C4-2B (cell line): Measurements from ENCODE around the gene DPM3.
A peak's percentile ranks its signal among the peaks of the same experiment; 100 is the strongest.

Experiments used
- H3K27ac ChIP-seq: fragments of 450-650 bp; 2 replicates; pipeline ENCODE4 v1.5.1; 2017
- CTCF ChIP-seq: fragments of 450-650 bp; conservative IDR thresholded peaks from 2 replicates; pipeline ENCODE4 v1.5.1; 2017; ENCODE audit warnings: mild to moderate bottlenecking
- ZFX ChIP-seq: fragments of 450-650 bp; IDR thresholded peaks from 2 replicates; pipeline ENCODE4 v1.6.1; 2017

Gene DPM3

GRCh38 chr1:155178441-155179111, 38.2 kb upstream of the DPM3 start:
- peak overlapping the region; percentile 94 for H3K27ac ChIP-seq
- TF ChIP-seq CTCF: no peak
- TF ChIP-seq ZFX: no peak

DNA sequence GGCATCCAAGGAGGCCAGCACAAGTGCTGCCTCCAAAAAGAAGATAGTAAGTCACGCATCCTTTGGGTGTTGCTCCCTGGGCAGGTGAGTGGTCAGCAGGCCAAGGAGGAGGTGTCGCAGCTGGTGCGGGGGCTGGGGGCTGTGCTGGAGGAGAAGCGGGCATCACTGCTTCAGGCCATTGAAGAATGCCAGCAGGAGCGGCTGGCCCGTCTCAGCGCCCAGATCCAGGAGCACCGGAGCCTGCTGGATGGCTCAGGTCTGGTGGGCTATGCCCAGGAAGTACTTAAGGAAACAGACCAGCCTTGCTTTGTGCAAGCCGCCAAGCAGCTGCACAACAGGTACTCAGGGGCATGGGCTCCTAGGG, 37.6 kb upstream of the DPM3 start:
- H3K27ac ChIP-seq: peak overlapping the region; percentile 94
- TF ChIP-seq ZFX: no peak
- TF ChIP-seq CTCF: no peak

GRCh38 chr1:155177192-155177917, 37.0 kb upstream of the DPM3 start:
- peak; percentile 92; the same call in 1 of the 2 replicates for TF ChIP-seq ZFX
- no peak for TF ChIP-seq CTCF
- H3K27ac ChIP-seq: peak overlapping the region; percentile 94

DNA sequence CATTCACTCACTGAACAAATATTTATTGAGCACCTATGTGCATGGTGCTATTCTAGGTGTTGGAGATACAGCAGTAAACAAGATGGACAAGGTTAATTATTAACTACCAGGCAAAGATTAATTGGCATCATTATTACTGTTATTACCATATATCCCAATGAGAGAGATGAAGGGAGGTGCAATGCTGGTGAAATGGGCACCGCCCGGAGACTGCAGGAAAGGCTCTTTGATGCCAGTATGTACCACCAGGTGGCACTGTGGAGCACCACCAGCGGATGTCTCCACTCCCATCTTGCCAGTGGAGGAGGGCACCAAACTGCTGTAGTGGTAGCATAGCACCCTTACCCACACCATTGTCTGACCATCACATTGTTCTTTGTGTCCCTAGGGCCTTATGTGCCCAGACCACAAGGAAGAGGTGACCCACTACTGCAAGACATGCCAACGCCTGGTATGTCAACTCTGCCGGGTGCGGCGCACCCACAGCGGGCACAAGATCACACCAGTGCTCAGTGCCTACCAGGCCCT, 36.3 kb upstream of the DPM3 start:
- H3K27ac ChIP-seq: peak overlapping the region; percentile 94

GRCh38 chr1:155175927-155176371, 35.6 kb upstream of the DPM3 start:
- H3K27ac ChIP-seq: peak overlapping the region; percentile 94
- TF ChIP-seq ZFX (no peak), CTCF (no peak)

More for the DNA sequence above, 36.3 kb upstream of the DPM3 start:
- TF ChIP-seq CTCF (peak; percentile 98), ZFX (no peak)

- peak overlapping the region; percentile 94 for H3K27ac ChIP-seq
- no peak for TF ChIP-seq ZFX
- TF ChIP-seq CTCF: no peak
Observed at GRCh38 chr1:155175281-155175926, 35.1 kb upstream of the DPM3 start.
